HL-60 (cell line): ENCODE measurements around the gene FOXO3.

Experiments used
- POLR2AphosphoS5 ChIP-seq: IDR thresholded peaks from 2 replicates; pipeline ENCODE4 v1.6.1; 2012; ENCODE audit warnings: low read depth
- SPI1 ChIP-seq: IDR thresholded peaks from 2 replicates; pipeline ENCODE4 v1.6.1; 2012; ENCODE audit warnings: low read depth, mild to moderate bottlenecking, borderline replicate concordance
- TF ChIP-seq, protein P1 (sequence below): IDR thresholded peaks from one replicate; pipeline ENCODE4 v1.5.1; 2011; ENCODE audit warnings: low read length, control low read depth, inconsistent platforms; ENCODE audit not compliant: insufficient read depth
- TF ChIP-seq, protein P2 (sequence below): IDR thresholded peaks from 2 replicates; pipeline ENCODE4 v1.6.1; 2012; ENCODE audit warnings: low read depth; ENCODE audit not compliant: insufficient replicate concordance

DNA sequence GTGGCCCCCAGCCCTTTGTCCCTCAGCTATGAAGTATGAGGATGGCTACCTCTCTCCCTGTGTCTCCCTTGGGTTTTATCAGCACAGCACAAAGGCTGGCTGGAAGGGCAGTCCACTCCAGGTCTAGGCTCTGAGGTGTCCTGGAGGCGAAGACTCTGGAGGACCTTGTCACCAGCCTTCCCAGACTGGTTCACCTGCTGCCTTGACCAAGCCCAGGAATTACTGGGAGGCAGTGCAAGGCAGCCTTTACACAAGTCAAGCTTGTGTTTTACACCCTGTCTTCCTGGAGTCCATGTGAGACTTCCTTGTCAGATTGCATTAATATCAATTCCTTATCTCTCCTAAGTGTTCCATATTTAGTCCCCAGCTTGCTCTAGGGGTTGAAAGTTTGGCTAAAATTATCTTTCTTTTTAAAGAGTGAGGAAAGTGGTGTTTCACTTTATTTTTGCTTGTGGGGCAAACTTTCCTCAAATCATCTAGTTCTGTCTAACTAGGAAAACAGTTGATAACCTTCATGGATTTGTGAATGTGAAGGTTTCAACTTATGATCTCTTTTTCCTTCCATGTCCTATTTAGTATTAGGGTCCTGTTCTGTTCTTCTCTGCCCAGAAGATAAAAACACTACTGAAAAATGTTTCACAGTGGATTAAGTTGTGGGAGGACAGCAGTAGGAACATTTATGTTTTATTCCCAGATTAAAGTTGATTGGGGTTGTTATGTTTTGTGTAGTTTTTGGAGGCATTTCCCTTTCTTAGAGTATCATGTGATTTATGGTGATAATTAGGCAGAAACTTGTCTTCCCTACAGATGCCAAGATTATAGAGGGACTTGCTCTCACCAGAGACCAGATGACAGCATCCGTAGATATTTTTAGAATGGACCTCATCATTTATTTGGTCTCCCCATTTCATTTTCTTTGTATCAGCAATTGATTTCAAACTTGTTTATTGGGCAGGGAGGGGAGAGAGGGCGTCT is 114.8 kb downstream of the FOXO3 start:
- TF ChIP-seq, protein P1, sequence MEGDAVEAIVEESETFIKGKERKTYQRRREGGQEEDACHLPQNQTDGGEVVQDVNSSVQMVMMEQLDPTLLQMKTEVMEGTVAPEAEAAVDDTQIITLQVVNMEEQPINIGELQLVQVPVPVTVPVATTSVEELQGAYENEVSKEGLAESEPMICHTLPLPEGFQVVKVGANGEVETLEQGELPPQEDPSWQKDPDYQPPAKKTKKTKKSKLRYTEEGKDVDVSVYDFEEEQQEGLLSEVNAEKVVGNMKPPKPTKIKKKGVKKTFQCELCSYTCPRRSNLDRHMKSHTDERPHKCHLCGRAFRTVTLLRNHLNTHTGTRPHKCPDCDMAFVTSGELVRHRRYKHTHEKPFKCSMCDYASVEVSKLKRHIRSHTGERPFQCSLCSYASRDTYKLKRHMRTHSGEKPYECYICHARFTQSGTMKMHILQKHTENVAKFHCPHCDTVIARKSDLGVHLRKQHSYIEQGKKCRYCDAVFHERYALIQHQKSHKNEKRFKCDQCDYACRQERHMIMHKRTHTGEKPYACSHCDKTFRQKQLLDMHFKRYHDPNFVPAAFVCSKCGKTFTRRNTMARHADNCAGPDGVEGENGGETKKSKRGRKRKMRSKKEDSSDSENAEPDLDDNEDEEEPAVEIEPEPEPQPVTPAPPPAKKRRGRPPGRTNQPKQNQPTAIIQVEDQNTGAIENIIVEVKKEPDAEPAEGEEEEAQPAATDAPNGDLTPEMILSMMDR: no peak
- TF ChIP-seq POLR2AphosphoS5: no peak
- TF ChIP-seq, protein P2, sequence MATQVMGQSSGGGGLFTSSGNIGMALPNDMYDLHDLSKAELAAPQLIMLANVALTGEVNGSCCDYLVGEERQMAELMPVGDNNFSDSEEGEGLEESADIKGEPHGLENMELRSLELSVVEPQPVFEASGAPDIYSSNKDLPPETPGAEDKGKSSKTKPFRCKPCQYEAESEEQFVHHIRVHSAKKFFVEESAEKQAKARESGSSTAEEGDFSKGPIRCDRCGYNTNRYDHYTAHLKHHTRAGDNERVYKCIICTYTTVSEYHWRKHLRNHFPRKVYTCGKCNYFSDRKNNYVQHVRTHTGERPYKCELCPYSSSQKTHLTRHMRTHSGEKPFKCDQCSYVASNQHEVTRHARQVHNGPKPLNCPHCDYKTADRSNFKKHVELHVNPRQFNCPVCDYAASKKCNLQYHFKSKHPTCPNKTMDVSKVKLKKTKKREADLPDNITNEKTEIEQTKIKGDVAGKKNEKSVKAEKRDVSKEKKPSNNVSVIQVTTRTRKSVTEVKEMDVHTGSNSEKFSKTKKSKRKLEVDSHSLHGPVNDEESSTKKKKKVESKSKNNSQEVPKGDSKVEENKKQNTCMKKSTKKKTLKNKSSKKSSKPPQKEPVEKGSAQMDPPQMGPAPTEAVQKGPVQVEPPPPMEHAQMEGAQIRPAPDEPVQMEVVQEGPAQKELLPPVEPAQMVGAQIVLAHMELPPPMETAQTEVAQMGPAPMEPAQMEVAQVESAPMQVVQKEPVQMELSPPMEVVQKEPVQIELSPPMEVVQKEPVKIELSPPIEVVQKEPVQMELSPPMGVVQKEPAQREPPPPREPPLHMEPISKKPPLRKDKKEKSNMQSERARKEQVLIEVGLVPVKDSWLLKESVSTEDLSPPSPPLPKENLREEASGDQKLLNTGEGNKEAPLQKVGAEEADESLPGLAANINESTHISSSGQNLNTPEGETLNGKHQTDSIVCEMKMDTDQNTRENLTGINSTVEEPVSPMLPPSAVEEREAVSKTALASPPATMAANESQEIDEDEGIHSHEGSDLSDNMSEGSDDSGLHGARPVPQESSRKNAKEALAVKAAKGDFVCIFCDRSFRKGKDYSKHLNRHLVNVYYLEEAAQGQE: no peak
- TF ChIP-seq SPI1: no peak
